PFSK-1 (cell line): Measurements from ENCODE around the gene KLHDC8A.

Experiments
- FOXP2 ChIP-seq: optimal IDR thresholded peaks from 2 replicates; pipeline ENCODE3; 2011; ENCODE audit warnings: borderline replicate concordance, control low read depth, inconsistent platforms; ENCODE audit not compliant: insufficient read depth; ENCODE audit errors: extremely low read length, extremely low read depth
- POLR2AphosphoS5 ChIP-seq: IDR thresholded peaks from 2 replicates; pipeline ENCODE4 v1.6.1; 2012; ENCODE audit warnings: low read depth, mild to moderate bottlenecking, control low read depth, low read length, moderate library complexity
- SIN3A ChIP-seq: IDR thresholded peaks from 2 replicates; pipeline ENCODE4 v1.6.1; 2012; ENCODE audit warnings: mild to moderate bottlenecking, low read length, moderate library complexity, borderline replicate concordance; ENCODE audit not compliant: insufficient read depth
- TAF1 ChIP-seq: IDR thresholded peaks from 2 replicates; pipeline ENCODE4 v1.6.1; 2012; ENCODE audit warnings: low read length, control low read depth, borderline replicate concordance; ENCODE audit not compliant: insufficient read depth
- TF ChIP-seq, protein P1 (sequence below), 2 experiments: IDR thresholded peaks; 2 replicates each; pipeline versions ENCODE4 v1.6.1 to v1.8.0; 2011 to 2012; ENCODE audit warnings: low read depth in 2 of 2, low read length in 2 of 2, control low read depth in 1 of 2, inconsistent platforms in 1 of 2, mild to moderate bottlenecking in 1 of 2, moderate library complexity in 1 of 2; ENCODE audit not compliant: insufficient read depth in 1 of 2

KLHDC8A gene

GRCh38 chr1:205340676-205341075 is 16.0 kb downstream of the KLHDC8A start:
- no peak for TF ChIP-seq TAF1

- TF ChIP-seq, protein P1, sequence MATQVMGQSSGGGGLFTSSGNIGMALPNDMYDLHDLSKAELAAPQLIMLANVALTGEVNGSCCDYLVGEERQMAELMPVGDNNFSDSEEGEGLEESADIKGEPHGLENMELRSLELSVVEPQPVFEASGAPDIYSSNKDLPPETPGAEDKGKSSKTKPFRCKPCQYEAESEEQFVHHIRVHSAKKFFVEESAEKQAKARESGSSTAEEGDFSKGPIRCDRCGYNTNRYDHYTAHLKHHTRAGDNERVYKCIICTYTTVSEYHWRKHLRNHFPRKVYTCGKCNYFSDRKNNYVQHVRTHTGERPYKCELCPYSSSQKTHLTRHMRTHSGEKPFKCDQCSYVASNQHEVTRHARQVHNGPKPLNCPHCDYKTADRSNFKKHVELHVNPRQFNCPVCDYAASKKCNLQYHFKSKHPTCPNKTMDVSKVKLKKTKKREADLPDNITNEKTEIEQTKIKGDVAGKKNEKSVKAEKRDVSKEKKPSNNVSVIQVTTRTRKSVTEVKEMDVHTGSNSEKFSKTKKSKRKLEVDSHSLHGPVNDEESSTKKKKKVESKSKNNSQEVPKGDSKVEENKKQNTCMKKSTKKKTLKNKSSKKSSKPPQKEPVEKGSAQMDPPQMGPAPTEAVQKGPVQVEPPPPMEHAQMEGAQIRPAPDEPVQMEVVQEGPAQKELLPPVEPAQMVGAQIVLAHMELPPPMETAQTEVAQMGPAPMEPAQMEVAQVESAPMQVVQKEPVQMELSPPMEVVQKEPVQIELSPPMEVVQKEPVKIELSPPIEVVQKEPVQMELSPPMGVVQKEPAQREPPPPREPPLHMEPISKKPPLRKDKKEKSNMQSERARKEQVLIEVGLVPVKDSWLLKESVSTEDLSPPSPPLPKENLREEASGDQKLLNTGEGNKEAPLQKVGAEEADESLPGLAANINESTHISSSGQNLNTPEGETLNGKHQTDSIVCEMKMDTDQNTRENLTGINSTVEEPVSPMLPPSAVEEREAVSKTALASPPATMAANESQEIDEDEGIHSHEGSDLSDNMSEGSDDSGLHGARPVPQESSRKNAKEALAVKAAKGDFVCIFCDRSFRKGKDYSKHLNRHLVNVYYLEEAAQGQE (IDR thresholded peaks at IDR 0.05; ENCODE audit: insufficient read depth in 1 of 2, low read depth in 2 of 2, low read length in 2 of 2) = no peak
- TF ChIP-seq TAF1 (no peak), POLR2AphosphoS5 (no peak), SIN3A (no peak), FOXP2 (no peak)
Observed at GRCh38 chr1:205339717-205340116, 17.0 kb downstream of the KLHDC8A start.

- TF ChIP-seq POLR2AphosphoS5 = no peak
- TF ChIP-seq SIN3A = no peak
- no peak for TF ChIP-seq TAF1
- TF ChIP-seq FOXP2 = no peak
- TF ChIP-seq, protein P1 (IDR thresholded peaks at IDR 0.05; ENCODE audit: insufficient read depth in 1 of 2, low read depth in 2 of 2, low read length in 2 of 2) = no peak
Observed at GRCh38 chr1:205339197-205339702, 17.5 kb downstream of the KLHDC8A start.

DNA sequence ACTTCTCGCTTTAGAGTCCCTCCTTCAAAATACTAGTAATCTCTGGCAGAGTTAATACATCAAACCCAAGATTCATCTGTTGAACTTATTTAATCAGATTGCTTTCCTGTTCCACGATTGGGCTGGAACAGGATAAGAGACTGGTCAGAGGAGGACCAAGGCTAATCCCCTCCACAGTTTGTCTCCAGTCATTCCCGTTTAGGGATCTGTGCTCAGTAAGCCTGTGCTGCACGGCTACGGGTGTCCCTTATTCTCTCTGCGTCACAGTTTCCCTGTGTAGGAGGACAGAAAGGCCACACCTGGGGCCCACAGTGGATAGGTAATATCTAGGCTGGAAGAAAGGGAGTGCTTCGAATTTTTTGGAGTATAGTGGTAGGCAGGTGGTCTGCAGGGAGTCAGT is 18.7 kb downstream of the KLHDC8A start:
- TF ChIP-seq FOXP2 (no peak), TAF1 (no peak), SIN3A (no peak), POLR2AphosphoS5 (no peak)
- TF ChIP-seq, protein P1 (IDR thresholded peaks at IDR 0.05; ENCODE audit: insufficient read depth in 1 of 2, low read depth in 2 of 2, low read length in 2 of 2) = no peak

DNA sequence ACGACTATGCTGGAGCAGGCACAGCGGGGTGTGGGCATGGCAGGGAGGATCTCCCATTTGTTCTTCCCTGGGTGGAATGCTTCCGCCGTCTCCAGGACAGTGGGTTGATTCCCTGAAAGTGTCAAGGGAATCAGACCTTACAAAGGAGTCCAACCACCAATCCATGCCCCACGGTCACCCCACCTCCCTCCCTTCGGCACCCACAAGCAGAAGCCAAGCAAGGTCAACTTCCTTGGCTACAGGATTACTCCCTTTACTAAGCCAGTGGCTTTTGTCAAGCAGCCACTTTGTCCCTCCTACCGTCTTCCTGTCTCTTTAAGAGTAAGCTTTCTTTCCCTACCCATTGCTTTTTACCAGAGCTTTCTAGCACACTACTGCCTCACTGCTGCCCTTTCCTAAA is 19.2 kb downstream of the KLHDC8A start:
- no peak for TF ChIP-seq SIN3A
- no peak for TF ChIP-seq FOXP2
- no peak for TF ChIP-seq POLR2AphosphoS5
- TF ChIP-seq TAF1 = no peak
- TF ChIP-seq, protein P1 (IDR thresholded peaks at IDR 0.05; ENCODE audit: insufficient read depth in 1 of 2, low read depth in 2 of 2, low read length in 2 of 2) = no peak
